Common myeloid progenitor, CD34-positive (primary cell): ENCODE data around the gene DBNDD1.
A peak's percentile ranks its signal among the peaks of the same experiment; 100 is the strongest.

Experiments used
- CTCF ChIA-PET: fragments of 350-600 bp; sonication (Branson Sonifier 250); formaldehyde crosslinking; loops from one replicate; lab custom pipeline; 2021; ENCODE audit warnings: antibody characterized with exemption; lab: Charles Lee
- POLR2A ChIA-PET: fragments of 350-600 bp; sonication (Branson Sonifier 250); formaldehyde crosslinking; loops from one replicate; lab custom pipeline; 2021; ENCODE audit warnings: antibody characterized with exemption; lab: Charles Lee
- DNase-seq, 3 donors: peaks; one replicate each; pipeline versions ENCODE4 v3.0.0 to v3.0.0-alpha.2; 2013
- H3K27ac ChIP-seq, 2 experiments: 1 replicate in 1 of 2; 2 replicates in 1 of 2; pipeline ENCODE4 v1.7.0; 2013; ENCODE audit warnings: inconsistent platforms in 2 of 2, low read length in 2 of 2, mild to moderate bottlenecking in 2 of 2, low read depth in 1 of 2, moderate library complexity in 1 of 2; ENCODE audit not compliant: severe bottlenecking in 2 of 2, insufficient read depth in 1 of 2, poor library complexity in 1 of 2
- H3K27me3 ChIP-seq, 5 experiments: replicated peaks in 2 of 5; 1 replicate in 3 of 5; 2 replicates in 2 of 5; pipeline versions ENCODE4 v1.6.1 to v1.7.0; 2013; ENCODE audit warnings: low read length in 4 of 5, mild to moderate bottlenecking in 2 of 5, moderate library complexity in 2 of 5, inconsistent platforms in 1 of 5; ENCODE audit not compliant: insufficient read depth in 5 of 5, control insufficient read depth in 4 of 5
- H3K36me3 ChIP-seq, 4 experiments: 1 replicate in 2 of 4; 2 replicates in 2 of 4; pipeline versions ENCODE4 v1.6.1 to v1.7.0; 2013; ENCODE audit warnings: low read length in 3 of 4, control low read depth in 1 of 4, mild to moderate bottlenecking in 1 of 4; ENCODE audit not compliant: control insufficient read depth in 4 of 4, insufficient read depth in 4 of 4
- H3K4me1 ChIP-seq, 4 experiments: 1 replicate in 3 of 4; 2 replicates in 1 of 4; pipeline versions ENCODE4 v1.6.1 to v1.7.1; 2013; ENCODE audit warnings: low read length in 3 of 4, mild to moderate bottlenecking in 3 of 4, control low read depth in 1 of 4, inconsistent platforms in 1 of 4, moderate library complexity in 1 of 4; ENCODE audit not compliant: control insufficient read depth in 4 of 4, insufficient read depth in 4 of 4; ENCODE audit errors: control extremely low read depth in 1 of 4
- H3K4me3 ChIP-seq, 7 experiments: 1 replicate in 4 of 7; 2 replicates in 3 of 7; pipeline versions ENCODE4 v1.5.1 to v1.7.0; 2013; ENCODE audit warnings: mild to moderate bottlenecking in 7 of 7, low read length in 6 of 7, moderate library complexity in 6 of 7, inconsistent platforms in 2 of 7, low read depth in 2 of 7, control low read depth in 1 of 7; ENCODE audit not compliant: insufficient read depth in 4 of 7, control insufficient read depth in 1 of 7; ENCODE audit errors: extremely low read depth in 1 of 7
- H3K9me3 ChIP-seq, 5 experiments: 1 replicate in 4 of 5; 2 replicates in 1 of 5; pipeline versions ENCODE4 v1.6.1 to v1.7.1; 2013; ENCODE audit warnings: low read length in 4 of 5, mild to moderate bottlenecking in 2 of 5, inconsistent platforms in 1 of 5, low read depth in 1 of 5, moderate library complexity in 1 of 5; ENCODE audit not compliant: control insufficient read depth in 4 of 5, insufficient read depth in 2 of 5; ENCODE audit errors: control extremely low read depth in 1 of 5
- WGBS: methylation state at CpG from one replicate; pipeline ENCODE4 v1.1.5; 2013; ENCODE audit not compliant: insufficient coverage; 5-methylcytosine and 5-hydroxymethylcytosine counted together

The DBNDD1 gene

DNA sequence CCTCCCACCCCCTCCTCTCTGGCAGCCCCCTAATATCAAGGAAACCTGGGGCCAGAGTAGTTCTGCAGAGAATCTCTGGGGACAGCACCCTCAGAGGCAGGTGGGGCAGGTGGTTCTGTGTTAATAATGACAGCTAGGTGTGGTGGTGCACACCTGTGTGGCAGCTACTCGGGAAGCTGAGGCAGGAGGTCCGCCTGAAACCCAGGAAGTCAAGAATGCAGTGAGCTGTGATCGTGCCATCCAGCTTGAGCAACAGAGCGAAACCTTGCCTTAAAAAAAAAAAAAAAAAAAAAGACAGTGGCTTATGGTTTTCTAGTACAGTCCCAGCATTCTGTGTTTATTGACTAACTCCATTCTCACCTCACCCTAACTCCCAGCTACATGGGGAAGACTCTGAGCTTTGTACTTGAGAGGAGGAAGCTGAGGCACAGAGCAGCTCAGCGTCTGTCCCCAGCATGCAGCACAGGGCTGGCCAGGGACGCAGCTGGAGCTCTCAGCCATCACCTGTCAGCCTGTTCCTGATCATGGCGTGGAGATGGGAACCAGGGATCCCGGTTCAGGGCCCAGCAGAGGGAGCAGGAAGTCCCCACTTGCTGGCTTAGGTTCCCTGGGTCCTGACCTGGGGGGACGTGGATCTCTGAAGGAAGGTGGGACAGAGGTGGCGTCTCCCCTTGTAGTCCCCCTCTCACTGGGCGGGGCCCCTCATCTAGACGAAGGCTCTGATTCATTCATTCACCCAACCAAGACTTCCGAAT lies 6.1 kb downstream of the DBNDD1 start:
- Histone ChIP-seq H3K27ac (no peak overlapping the region), H3K36me3 (no peaks in the 10 kb centered on the region), H3K4me3 (no peak overlapping the region), H3K4me1 (peaks cover 0 to 30% (median 25%) of the 10 kb centered on the region in 4 experiments), H3K27me3 (peaks cover 0 to 15% (median 4%) of the 10 kb centered on the region in 5 experiments), H3K9me3 (no peaks in the 10 kb centered on the region)
- ChIA-PET CTCF (interaction anchor here (1.3 kb wide), 1 partner anchor 10 kb away, joined by 4 read pairs; no protein-coding TSS in a partner anchor), POLR2A (no interaction called here)
- 92% methylated on average over 8 of the region's 13 CpGs for WGBS
- DNase-seq: no peak

DNA sequence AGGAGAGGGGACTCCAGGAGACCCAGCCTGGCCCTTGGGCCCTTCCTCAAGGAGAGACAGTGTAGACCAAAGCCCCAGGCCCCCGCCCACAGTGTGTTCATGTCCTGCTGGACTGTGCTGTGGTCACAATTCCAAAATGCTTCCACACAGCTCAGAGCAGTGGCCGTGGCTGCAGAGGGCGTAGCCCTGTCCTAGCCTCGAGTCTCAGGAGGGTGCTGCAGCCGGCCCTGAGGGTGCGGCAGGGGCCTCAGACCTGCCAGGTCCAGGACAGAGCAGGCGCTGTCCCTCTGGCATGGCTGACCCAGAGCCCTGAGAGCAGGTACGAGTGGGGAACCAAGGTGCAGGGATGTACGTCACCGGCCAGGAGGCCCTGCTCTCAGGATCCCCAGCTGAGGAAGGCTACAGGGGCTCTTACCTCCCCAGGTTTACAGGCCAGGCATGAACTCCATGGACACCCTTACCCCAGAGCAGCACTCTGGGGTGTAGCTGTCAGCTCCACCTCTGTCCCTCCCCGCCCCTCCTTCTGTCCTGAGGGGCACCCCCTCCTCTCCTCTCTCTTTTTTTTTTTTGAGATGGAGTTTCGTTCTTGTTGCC lies 7.3 kb downstream of the DBNDD1 start:
- H3K27me3 ChIP-seq: peaks cover 0 to 6% (median 0%) of the 10 kb centered on the region in 5 experiments
- H3K27ac ChIP-seq: no peak overlapping the region
- H3K9me3 ChIP-seq: no peaks in the 10 kb centered on the region
- DNase-seq: no peak
- WGBS: 96% methylated on average over 10 of the region's 12 CpGs
- H3K4me3 ChIP-seq: no peak overlapping the region
- no peaks in the 10 kb centered on the region for H3K36me3 ChIP-seq
- CTCF ChIA-PET: interaction anchor here (1.3 kb wide), 2 partner anchors 11 to 42 kb away, joined by 4 read pairs; no protein-coding TSS in a partner anchor
- POLR2A ChIA-PET: no interaction called here
- H3K4me1 ChIP-seq: peaks cover 0 to 38% (median 25%) of the 10 kb centered on the region in 4 experiments

DNA sequence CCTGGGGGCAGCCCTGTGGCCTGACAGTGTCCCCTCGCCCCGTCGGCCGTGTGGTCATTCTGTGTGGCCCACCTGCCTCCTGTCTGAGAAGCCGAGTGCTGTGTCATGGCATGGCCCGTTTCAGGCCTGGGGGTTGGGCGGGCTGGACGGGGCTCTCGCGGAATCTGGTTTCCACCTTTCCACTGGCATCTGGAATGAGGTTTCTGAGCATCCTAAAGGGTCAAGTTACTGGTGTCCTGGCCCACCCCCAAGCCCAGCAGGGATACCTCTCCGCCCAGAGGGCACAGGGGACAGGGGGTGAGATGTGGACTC lies 7.8 kb downstream of the DBNDD1 start:
- Histone ChIP-seq H3K4me1 (peaks cover 0 to 38% (median 25%) of the 10 kb centered on the region in 4 experiments), H3K4me3 (no peak overlapping the region), H3K27ac (no peak overlapping the region), H3K9me3 (no peaks in the 10 kb centered on the region), H3K27me3 (peaks cover 0 to 1% (median 0%) of the 10 kb centered on the region in 5 experiments), H3K36me3 (no peaks in the 10 kb centered on the region)
- WGBS: 95% methylated on average over 10 of the region's 11 CpGs
- DNase-seq: no peak
- CTCF ChIA-PET: interaction anchor here (1.3 kb wide), 1 partner anchor 42 kb away, joined by 4 read pairs; no protein-coding TSS in a partner anchor
- POLR2A ChIA-PET: interaction anchor here (0.6 kb wide), 1 partner anchor 55 kb away, joined by 3 read pairs; no protein-coding TSS in a partner anchor

DNA sequence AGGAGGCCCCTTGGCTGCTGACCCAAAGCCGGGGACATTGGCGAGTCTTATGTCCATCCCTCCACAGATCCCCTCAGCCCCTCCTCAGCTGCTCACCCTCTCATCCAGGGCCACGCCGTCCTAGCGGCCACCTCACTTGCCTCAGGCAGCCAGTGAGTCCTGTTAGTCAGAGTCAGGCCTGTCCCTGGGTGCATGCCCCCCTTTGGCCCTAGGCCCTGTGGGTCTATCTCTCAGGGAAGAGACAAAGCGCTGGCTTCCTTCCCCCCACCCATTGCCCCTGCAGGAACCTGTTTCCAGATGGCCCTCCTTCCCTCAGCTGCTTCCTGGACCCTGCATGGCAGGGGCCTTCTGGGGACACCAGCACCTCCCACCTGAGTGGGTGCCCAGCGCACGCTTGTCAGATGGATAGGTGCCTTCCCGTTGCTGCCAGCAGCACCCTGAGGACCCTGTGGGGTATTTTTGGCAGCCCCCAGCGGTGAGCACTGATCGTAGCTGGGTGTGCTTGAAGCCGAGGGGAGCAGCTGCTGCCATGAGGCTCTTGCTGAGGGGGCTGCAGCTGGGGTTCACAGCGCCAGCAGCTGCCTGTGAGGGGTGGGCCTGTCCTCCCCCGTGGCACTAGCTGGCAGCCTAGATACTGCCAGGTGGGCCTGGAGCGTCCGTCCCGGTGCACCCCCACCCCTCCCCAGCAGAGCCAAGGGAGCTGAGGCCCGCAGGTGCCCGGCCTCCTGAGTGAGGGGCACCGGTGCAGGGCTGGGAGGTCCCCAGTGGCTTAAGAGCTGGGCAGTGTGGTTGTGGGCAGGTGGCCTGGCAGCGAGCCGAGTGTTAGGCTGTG lies 8.4 kb downstream of the DBNDD1 start:
- peak overlapping the region in 1 of 7 experiments; percentile 12 for H3K4me3 ChIP-seq
- no peak overlapping the region for H3K27ac ChIP-seq
- H3K27me3 ChIP-seq: no peaks in the 10 kb centered on the region
- POLR2A ChIA-PET: interaction anchor here (0.6 kb wide), 1 partner anchor 55 kb away, joined by 3 read pairs; no protein-coding TSS in a partner anchor
- CTCF ChIA-PET: interaction anchor here (1.3 kb wide), 1 partner anchor 41 kb away, joined by 4 read pairs; no protein-coding TSS in a partner anchor
- H3K9me3 ChIP-seq: no peaks in the 10 kb centered on the region
- peaks cover 0 to 38% (median 25%) of the 10 kb centered on the region in 4 experiments for H3K4me1 ChIP-seq
- peak in 2 of 3 donors; percentile 53 to 72 for DNase-seq
- no peaks in the 10 kb centered on the region for H3K36me3 ChIP-seq
- 82% methylated on average over 18 of the region's 22 CpGs for WGBS

DNA sequence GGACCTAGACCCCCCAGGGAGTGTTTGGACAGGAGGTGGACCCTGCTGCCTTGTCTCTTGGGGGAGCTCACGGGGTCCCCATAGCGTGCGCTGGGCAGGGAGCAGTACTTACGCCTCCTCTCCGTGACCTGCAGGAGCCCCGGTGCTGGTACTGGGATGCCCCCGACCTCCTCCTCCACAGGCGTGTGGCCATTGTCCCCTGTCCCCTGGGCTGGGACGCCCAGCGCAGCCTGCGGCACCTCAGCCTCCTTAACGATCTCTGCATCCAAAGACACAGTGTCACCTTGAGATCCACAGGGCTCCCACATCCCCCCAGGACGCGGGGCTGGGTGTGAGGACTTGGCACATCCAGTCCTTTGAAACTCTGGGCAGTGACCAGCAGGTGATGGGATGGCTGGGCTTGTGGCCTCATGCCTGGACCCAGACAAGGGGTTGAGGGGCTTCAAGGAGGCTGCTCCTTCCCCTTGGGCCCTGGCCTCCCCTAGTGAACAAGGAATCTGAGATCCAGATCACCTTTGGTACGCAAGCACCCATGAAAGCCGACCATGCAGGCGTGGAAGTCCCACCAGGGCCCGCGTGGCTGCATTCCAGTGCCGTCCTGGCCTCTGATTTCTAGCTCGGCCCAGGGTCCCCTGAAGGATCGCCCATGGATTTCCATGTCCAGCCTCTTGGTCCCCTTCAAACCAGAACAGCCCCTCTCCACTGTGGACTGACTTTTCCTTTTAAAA lies 9.9 kb downstream of the DBNDD1 start:
- WGBS: 80% methylated on average over 22 of the region's 22 CpGs
- no peaks in the 10 kb centered on the region for H3K36me3 ChIP-seq
- H3K27me3 ChIP-seq: no peaks in the 10 kb centered on the region
- ChIA-PET POLR2A (interaction anchor here (0.8 kb wide), 1 partner anchor 9 kb away, joined by 4 read pairs; no protein-coding TSS in a partner anchor), CTCF (interaction anchor here (0.9 to 1.0 kb wide), 3 partner anchors 9 to 62 kb away, joined by 3 to 5 read pairs (median 4); no protein-coding TSS in a partner anchor)
- H3K4me1 ChIP-seq: peaks cover 0 to 38% (median 25%) of the 10 kb centered on the region in 4 experiments
- no peak overlapping the region for H3K27ac ChIP-seq
- H3K9me3 ChIP-seq: no peaks in the 10 kb centered on the region
- no peak for DNase-seq
- H3K4me3 ChIP-seq: peak overlapping the region in 2 of 7 experiments; percentile 48 to 69

DNA sequence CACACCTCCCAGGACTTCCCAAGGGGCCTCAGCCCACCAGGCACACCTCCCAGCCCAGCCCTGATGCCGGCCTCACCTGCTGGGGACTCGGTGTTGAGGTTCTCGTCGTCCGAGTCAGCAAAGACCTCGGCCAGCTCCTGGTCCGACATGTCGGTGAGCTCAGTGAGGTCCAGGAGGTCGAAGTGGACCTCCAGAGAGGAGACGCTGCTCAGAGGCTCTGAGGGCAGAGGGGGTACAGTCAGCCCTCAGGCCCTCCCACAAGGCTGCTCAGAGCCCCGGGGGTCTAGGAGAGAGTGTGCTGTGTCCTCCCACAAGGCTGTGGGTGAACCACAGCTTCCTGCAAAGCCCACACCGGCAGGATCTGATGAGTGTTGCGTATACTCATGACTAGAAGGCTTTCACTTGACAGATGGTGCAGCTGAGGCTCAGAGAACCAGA lies 10.5 kb downstream of the DBNDD1 start:
- ChIA-PET POLR2A (interaction anchor here (0.8 kb wide), 1 partner anchor 8 kb away, joined by 4 read pairs; no protein-coding TSS in a partner anchor), CTCF (interaction anchor here (0.9 to 1.0 kb wide), 3 partner anchors 10 to 61 kb away, joined by 3 to 5 read pairs (median 4); no protein-coding TSS in a partner anchor)
- 2% methylated on average over 13 of the region's 13 CpGs for WGBS
- Histone ChIP-seq H3K27ac (no peak overlapping the region), H3K4me3 (peak overlapping the region in 4 of 7 experiments; percentile 20 to 69 (median 42)), H3K36me3 (no peaks in the 10 kb centered on the region), H3K4me1 (peaks cover 0 to 38% (median 25%) of the 10 kb centered on the region in 4 experiments), H3K27me3 (no peaks in the 10 kb centered on the region), H3K9me3 (no peaks in the 10 kb centered on the region)
- peak; percentile 89 to 98 (median 97) for DNase-seq
